ENCODE data around the gene CHRNA4.

- TF ChIP-seq CTCF (IDR thresholded peaks at IDR 0.05): no peak
- no peak for TF ChIP-seq POLR2A (IDR thresholded peaks at IDR 0.05)
Measured at GRCh38 chr20:63393566-63393965, 32.4 kb upstream of the CHRNA4 start.

All from testis (tissue), 2 donors.